Stomach smooth muscle (tissue), 2 donors: ENCODE results near the gene AWAT2.

ENCODE experiments used
- H3K27ac ChIP-seq: one replicate; pipeline ENCODE4 v1.7.0; 2013; ENCODE audit warnings: mild to moderate bottlenecking, low read length, inconsistent platforms
- H3K27me3 ChIP-seq, 2 donors: one replicate each; pipeline ENCODE4 v1.7.0; 2013; ENCODE audit warnings: low read length in 2 of 2; ENCODE audit not compliant: insufficient read depth in 2 of 2, control insufficient read depth in 1 of 2
- H3K36me3 ChIP-seq, 2 donors: one replicate each; pipeline ENCODE4 v1.7.0; 2013; ENCODE audit warnings: low read length in 2 of 2; ENCODE audit not compliant: control insufficient read depth in 2 of 2, insufficient read depth in 2 of 2
- H3K4me1 ChIP-seq: one replicate; pipeline ENCODE4 v1.7.0; 2013; ENCODE audit warnings: low read length; ENCODE audit not compliant: control insufficient read depth, insufficient read depth
- H3K4me3 ChIP-seq, 2 donors: one replicate each; pipeline ENCODE4 v1.7.0; 2013; ENCODE audit warnings: low read length in 2 of 2
- H3K9ac ChIP-seq, 2 donors: one replicate each; pipeline ENCODE4 v1.7.0; 2013; ENCODE audit warnings: low read length in 2 of 2, mild to moderate bottlenecking in 1 of 2
- H3K9me3 ChIP-seq, 2 donors: one replicate each; pipeline ENCODE4 v1.7.0; 2013; ENCODE audit warnings: low read length in 2 of 2; ENCODE audit not compliant: control insufficient read depth in 2 of 2
- donor health status: healthy.
- donor health status: Pancreatic carcinoma.

The AWAT2 gene

GRCh38 chrX:70041993-70042392 is 7.7 kb downstream of the AWAT2 start:
- Histone ChIP-seq H3K9me3 (no peaks in the 10 kb centered on the region), H3K36me3 (no peaks in the 10 kb centered on the region), H3K27ac (no peak overlapping the region), H3K27me3 (peaks cover 0 to 17% of the 10 kb centered on the region in 2 donors), H3K9ac (no peak overlapping the region), H3K4me1 (no peaks in the 10 kb centered on the region), H3K4me3 (no peak overlapping the region)

GRCh38 chrX:70039758-70040157 is 10.0 kb downstream of the AWAT2 start:
- H3K9me3 ChIP-seq = no peaks in the 10 kb centered on the region
- no peaks in the 10 kb centered on the region for H3K4me1 ChIP-seq
- H3K9ac ChIP-seq = no peak overlapping the region
- peaks cover 0 to 23% of the 10 kb centered on the region in 2 donors for H3K27me3 ChIP-seq
- H3K27ac ChIP-seq = no peak overlapping the region
- H3K36me3 ChIP-seq = no peaks in the 10 kb centered on the region
- H3K4me3 ChIP-seq = no peak overlapping the region

GRCh38 chrX:70038951-70039350 is 10.8 kb downstream of the AWAT2 start:
- H3K27me3 ChIP-seq = peaks cover 0 to 15% of the 10 kb centered on the region in 2 donors
- no peak overlapping the region for H3K27ac ChIP-seq
- no peaks in the 10 kb centered on the region for H3K4me1 ChIP-seq
- H3K36me3 ChIP-seq = no peaks in the 10 kb centered on the region
- H3K9me3 ChIP-seq = no peaks in the 10 kb centered on the region
- no peak overlapping the region for H3K4me3 ChIP-seq
- H3K9ac ChIP-seq = no peak overlapping the region

GRCh38 chrX:70038515-70038914 is 11.2 kb downstream of the AWAT2 start:
- no peak overlapping the region for H3K9ac ChIP-seq

GRCh38 chrX:70034646-70035045 is 15.1 kb downstream of the AWAT2 start:
- H3K4me1 ChIP-seq = peaks cover 7% of the 10 kb centered on the region
- H3K4me3 ChIP-seq = no peak overlapping the region
- no peaks in the 10 kb centered on the region for H3K9me3 ChIP-seq
- peaks cover 0 to 17% of the 10 kb centered on the region in 2 donors for H3K27me3 ChIP-seq
- no peak overlapping the region for H3K9ac ChIP-seq
- H3K27ac ChIP-seq = no peak overlapping the region
- no peaks in the 10 kb centered on the region for H3K36me3 ChIP-seq

More at GRCh38 chrX:70038515-70038914, 11.2 kb downstream of the AWAT2 start:
- H3K36me3 ChIP-seq = no peaks in the 10 kb centered on the region
- H3K4me1 ChIP-seq = no peaks in the 10 kb centered on the region
- no peak overlapping the region for H3K4me3 ChIP-seq
- H3K27me3 ChIP-seq = peaks cover 0 to 15% of the 10 kb centered on the region in 2 donors
- H3K9me3 ChIP-seq = no peaks in the 10 kb centered on the region
- no peak overlapping the region for H3K27ac ChIP-seq

- no peak overlapping the region for H3K4me3 ChIP-seq
- H3K27me3 ChIP-seq = peaks cover 0 to 22% of the 10 kb centered on the region in 2 donors
- no peaks in the 10 kb centered on the region for H3K36me3 ChIP-seq
- peaks cover 7% of the 10 kb centered on the region for H3K4me1 ChIP-seq
- H3K9me3 ChIP-seq = no peaks in the 10 kb centered on the region
- H3K27ac ChIP-seq = no peak overlapping the region
- no peak overlapping the region for H3K9ac ChIP-seq
These were observed 16.2 kb downstream of the AWAT2 start for GRCh38 chrX:70033348-70034051.

- peaks cover 0 to 23% of the 10 kb centered on the region in 2 donors for H3K27me3 ChIP-seq
- H3K9me3 ChIP-seq = no peaks in the 10 kb centered on the region
- no peak overlapping the region for H3K27ac ChIP-seq
- no peak overlapping the region for H3K4me3 ChIP-seq
- no peaks in the 10 kb centered on the region for H3K36me3 ChIP-seq
- H3K4me1 ChIP-seq = peaks cover 7% of the 10 kb centered on the region
- H3K9ac ChIP-seq = no peak overlapping the region
These were observed 16.9 kb downstream of the AWAT2 start for GRCh38 chrX:70032792-70033191.

- no peak overlapping the region for H3K27ac ChIP-seq
- H3K27me3 ChIP-seq = peaks cover 0 to 21% of the 10 kb centered on the region in 2 donors
- H3K4me3 ChIP-seq = no peak overlapping the region
- H3K9ac ChIP-seq = no peak overlapping the region
- H3K4me1 ChIP-seq = peaks cover 7% of the 10 kb centered on the region
- no peaks in the 10 kb centered on the region for H3K36me3 ChIP-seq
- no peaks in the 10 kb centered on the region for H3K9me3 ChIP-seq
These were observed 19.4 kb downstream of the AWAT2 start for GRCh38 chrX:70030301-70030767.

- peaks cover 7% of the 10 kb centered on the region for H3K4me1 ChIP-seq
- no peak overlapping the region for H3K4me3 ChIP-seq
- no peak overlapping the region for H3K9ac ChIP-seq
- H3K9me3 ChIP-seq = no peaks in the 10 kb centered on the region
- no peak overlapping the region for H3K27ac ChIP-seq
- no peaks in the 10 kb centered on the region for H3K36me3 ChIP-seq
- H3K27me3 ChIP-seq = peaks cover 0 to 23% of the 10 kb centered on the region in 2 donors
These were observed 19.9 kb downstream of the AWAT2 start for GRCh38 chrX:70029863-70030262.

GRCh38 chrX:70026851-70027200 is 22.9 kb downstream of the AWAT2 start:
- no peaks in the 10 kb centered on the region for H3K36me3 ChIP-seq
- H3K4me1 ChIP-seq = peaks cover 7% of the 10 kb centered on the region
- H3K9ac ChIP-seq = no peak overlapping the region
- no peak overlapping the region for H3K4me3 ChIP-seq
- no peak overlapping the region for H3K27ac ChIP-seq
- peaks cover 0 to 23% of the 10 kb centered on the region in 2 donors for H3K27me3 ChIP-seq
- no peaks in the 10 kb centered on the region for H3K9me3 ChIP-seq

- H3K9ac ChIP-seq = no peak overlapping the region
- H3K4me3 ChIP-seq = no peak overlapping the region
- H3K4me1 ChIP-seq = peaks cover 7% of the 10 kb centered on the region
- H3K27ac ChIP-seq = no peak overlapping the region
- no peaks in the 10 kb centered on the region for H3K9me3 ChIP-seq
- peaks cover 0 to 21% of the 10 kb centered on the region in 2 donors for H3K27me3 ChIP-seq
- no peaks in the 10 kb centered on the region for H3K36me3 ChIP-seq
These were observed 23.5 kb downstream of the AWAT2 start for GRCh38 chrX:70026112-70026850.
